ENCODE results near the gene VEZF1. TPM values are rescaled to one million over a fixed set of nuclear protein-coding genes. Genes with fewer than 3 reads are reported as not detected.

Gene VEZF1
- total and polyA plus RNA-seq, 2 of the 4 experiments (the other 2 are of a cell fraction): 21.1 to 42.1 TPM

DNA sequence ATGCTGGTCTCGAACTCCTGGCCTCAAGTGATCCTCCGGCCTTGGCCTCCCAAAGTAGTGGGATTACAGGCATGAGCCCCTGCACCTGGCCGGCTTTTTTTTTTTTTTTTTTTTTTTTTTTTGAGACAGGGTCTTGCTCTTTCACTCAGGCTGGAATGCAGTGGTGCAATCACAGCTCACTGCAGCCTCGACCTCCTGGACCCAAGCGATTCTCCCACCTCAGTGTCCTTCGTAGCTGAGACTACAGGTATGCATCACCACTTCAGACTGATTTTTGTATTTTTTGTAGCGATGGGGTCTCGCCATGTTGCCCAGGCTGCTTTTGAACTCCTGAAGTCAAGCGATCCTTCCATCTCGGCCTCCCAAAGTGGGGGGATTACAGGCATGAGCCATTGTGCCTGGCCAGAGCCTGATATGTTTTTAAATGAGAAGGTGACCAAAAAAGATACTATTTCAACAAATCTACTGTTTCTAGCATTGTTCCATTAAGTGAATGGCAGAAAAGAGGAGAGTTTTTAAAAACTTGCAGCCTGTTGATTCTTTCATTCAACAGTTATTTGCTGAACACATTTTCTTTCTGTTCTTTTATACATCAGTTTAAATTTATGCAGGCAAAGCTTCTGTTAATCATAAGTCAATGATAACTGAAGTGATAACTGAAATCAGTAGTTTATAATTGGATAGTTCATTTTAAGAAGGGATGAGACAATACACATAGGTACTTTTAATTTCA is 22.2 kb upstream of the VEZF1 start:
- Histone ChIP-seq H3K56ac (ENCODE audit: extremely low read depth, insufficient read depth, low read length) (no peak overlapping the region), H4K91ac (ENCODE audit: insufficient read depth, low read depth, low read length) (no peak overlapping the region), H3K9me1 (ENCODE audit: insufficient read depth, low read length) (no peaks in the 10 kb centered on the region), H3K79me1 (ENCODE audit: low read depth in 1 of 2, low read length in 2 of 2) (peaks cover 0 to 17% of the 10 kb centered on the region in 2 experiments; a peak in 2 of 4 replicates), H3K18ac (ENCODE audit: low read depth, low read length) (no peak overlapping the region), H4K8ac (ENCODE audit: low read depth in 2 of 2, low read length in 2 of 2) (no peak overlapping the region), H4K5ac (ENCODE audit: low read depth, low read length) (no peak overlapping the region), H3K4me3 (ENCODE audit: insufficient read depth, low read depth, low read length) (no peak overlapping the region), H2AK5ac (ENCODE audit: low read depth, low read length) (no peak overlapping the region), H2AFZ (replicated peaks; ENCODE audit: low read length, poor library complexity) (no peak overlapping the region), H3K27me3 (ENCODE audit: control insufficient read depth, insufficient read depth, low read length) (no peaks in the 10 kb centered on the region), H2AK9ac (replicated peaks; ENCODE audit: low read depth, low read length, poor library complexity) (no peak overlapping the region), H3K14ac (replicated peaks; ENCODE audit: low read depth, low read length) (no peak overlapping the region), H3K27ac (ENCODE audit: insufficient read depth, low read length) (no peak overlapping the region), H2BK5ac (ENCODE audit: low read depth, low read length, poor library complexity, severe bottlenecking) (no peak overlapping the region), H2BK15ac (ENCODE audit: low read depth, low read length) (no peak overlapping the region), H3K4me1 (ENCODE audit: control insufficient read depth, insufficient read depth, low read length) (0 out of 2 replicates have a peak, but pooled peaks cover 1% of the 10 kb centered on the region), H2BK20ac (ENCODE audit: low read depth, low read length) (no peak overlapping the region), H3K9ac (ENCODE audit: low read depth, low read length) (no peak overlapping the region), H3K23ac (ENCODE audit: low read depth, low read length) (no peak overlapping the region), H2BK120ac (ENCODE audit: low read depth, low read length) (no peak overlapping the region), H3K4ac (ENCODE audit: low read depth, low read length) (no peak overlapping the region), H3K4me2 (ENCODE audit: low read depth, low read length) (no peak overlapping the region), H3K36me3 (ENCODE audit: control insufficient read depth, insufficient read depth, low read length) (peaks cover 6% of the 10 kb centered on the region), H4K20me1 (ENCODE audit: insufficient read depth, low read length) (peaks cover 14% of the 10 kb centered on the region), H3K9me3 (ENCODE audit: control insufficient read depth, insufficient read depth, low read length) (no peaks in the 10 kb centered on the region)
- ATAC-seq (ENCODE audit: low read depth) (no peak), DNase-seq (no peak)
- no peak for TF ChIP-seq MAZ (IDR thresholded peaks at IDR 0.05; ENCODE audit: borderline replicate concordance, low read depth, low read length)
- CTCF ChIA-PET: interaction anchor here (0.6 kb wide), 1 partner anchor 118 kb away, joined by 3 read pairs; no protein-coding TSS in a partner anchor
- no CpG with 5 or more reads among the region's 10 CpGs for WGBS, 2 experiments (ENCODE audit: extremely low coverage in 2 of 2, insufficient read length in 1 of 2)
- POLR2A ChIA-PET (ENCODE audit: unreplicated experiment): no interaction called here
- dilution Hi-C loops (cut with HindIII; ENCODE audit: low sequenced_read_pairs, unreplicated experiment) (no loop called here), in situ Hi-C loops (cut with MboI; ENCODE audit: low sequenced_read_pairs) (no loop called here), intact Hi-C loops (cut with micrococcal nuclease) (no loop called here)
- BruUV-seq (replicated peaks): no TSS peak
